Thoracic aorta (tissue), 2 donors: ENCODE measurements around the gene LITAF. TPM values are rescaled to one million over a fixed set of nuclear protein-coding genes. Genes with fewer than 3 reads are reported as not detected.

Source experiments
- ATAC-seq: fragments of 150-250 bp; one replicate; pipeline ENCODE4 v1.8.0; 2017; ENCODE audit warnings: low read depth; ENCODE audit not compliant: insufficient number of reproducible peaks, low FRiP score
- DNase-seq: peaks from one replicate; pipeline ENCODE4 v3.0.0-alpha.2; 2020; ENCODE audit warnings: low spot score
- H3K27ac ChIP-seq, 2 donors: fragments of 200-600 bp; sonication (generic); 1 replicate in 1 of 2; 2 replicates in 1 of 2; pipeline ENCODE4 v1.5.1; 2016; ENCODE audit warnings: mild to moderate bottlenecking in 2 of 2, moderate library complexity in 2 of 2
- H3K27me3 ChIP-seq: fragments of 200-600 bp; sonication (generic); replicated peaks from 2 replicates; pipeline ENCODE4 v1.6.0; 2016; ENCODE audit warnings: mild to moderate bottlenecking; ENCODE audit not compliant: insufficient read depth
- H3K36me3 ChIP-seq: fragments of 200-600 bp; sonication (generic); one replicate; pipeline ENCODE4 v1.5.1; 2016
- H3K4me1 ChIP-seq, 2 donors: fragments of 200-600 bp; sonication (generic); 1 replicate in 1 of 2; 2 replicates in 1 of 2; pipeline versions ENCODE4 v1.5.1 to v1.6.0; 2016; ENCODE audit warnings: low read depth in 2 of 2, mild to moderate bottlenecking in 1 of 2; ENCODE audit not compliant: control insufficient read depth in 1 of 2
- H3K4me3 ChIP-seq: fragments of 200-600 bp; sonication (generic); 2 replicates; pipeline ENCODE4 v1.5.1; 2016; ENCODE audit warnings: mild to moderate bottlenecking
- H3K9me3 ChIP-seq: fragments of 200-600 bp; sonication (generic); 2 replicates; pipeline ENCODE4 v1.5.1; 2016
- CTCF ChIP-seq: fragments of 200-600 bp; sonication (generic); IDR thresholded peaks from one replicate; pipeline ENCODE4 v1.5.1; 2019; ENCODE audit warnings: antibody characterized with exemption
- total RNA-seq, 2 donors: library from RNA; depleted of rRNA; stranded (reverse); fragments of >200 nt; gene quantifications; one replicate each; pipeline versions ENCODE4 v1.1.0 to v1.2.3, GENCODE V29; 2016

The LITAF gene
- total RNA-seq, 2 donors from 2014 or later: 124 to 146 TPM

- peak overlapping the region in 1 of 2 donors; percentile 23 for H3K27ac ChIP-seq
- no peak for ATAC-seq
- H3K27me3 ChIP-seq: no peaks in the 10 kb centered on the region
- H3K4me1 ChIP-seq: peaks cover 11 to 15% of the 10 kb centered on the region in 2 donors
- no peaks in the 10 kb centered on the region for H3K9me3 ChIP-seq
- TF ChIP-seq CTCF: no peak
- DNase-seq: no peak
- no peak overlapping the region for H3K4me3 ChIP-seq
- no peaks in the 10 kb centered on the region for H3K36me3 ChIP-seq
These were observed 43.5 kb upstream of the LITAF start for GRCh38 chr16:11630046-11630767.

GRCh38 chr16:11629071-11630030, 42.6 kb upstream of the LITAF start:
- Histone ChIP-seq H3K4me3 (no peak overlapping the region), H3K27ac (peak overlapping the region in 1 of 2 donors; percentile 23), H3K36me3 (no peaks in the 10 kb centered on the region), H3K9me3 (no peaks in the 10 kb centered on the region), H3K4me1 (peaks cover 11 to 15% of the 10 kb centered on the region in 2 donors), H3K27me3 (no peaks in the 10 kb centered on the region)
- no peak for TF ChIP-seq CTCF
- ATAC-seq (no peak), DNase-seq (no peak)

GRCh38 chr16:11627822-11628457, 41.2 kb upstream of the LITAF start:
- H3K4me1 ChIP-seq: peaks cover 9 to 10% of the 10 kb centered on the region in 2 donors
- no peak overlapping the region for H3K27ac ChIP-seq
- H3K9me3 ChIP-seq: no peaks in the 10 kb centered on the region
- no peak for ATAC-seq
- DNase-seq: no peak
- H3K27me3 ChIP-seq: no peaks in the 10 kb centered on the region
- no peaks in the 10 kb centered on the region for H3K36me3 ChIP-seq
- no peak overlapping the region for H3K4me3 ChIP-seq
- TF ChIP-seq CTCF: no peak

- ATAC-seq (no peak), DNase-seq (no peak)
- H3K36me3 ChIP-seq: no peaks in the 10 kb centered on the region
- H3K9me3 ChIP-seq: no peaks in the 10 kb centered on the region
- peaks cover 5 to 7% of the 10 kb centered on the region in 2 donors for H3K4me1 ChIP-seq
- no peak overlapping the region for H3K27ac ChIP-seq
- TF ChIP-seq CTCF: no peak
- H3K27me3 ChIP-seq: no peaks in the 10 kb centered on the region
- no peak overlapping the region for H3K4me3 ChIP-seq
These were observed 40.6 kb upstream of the LITAF start for GRCh38 chr16:11627292-11627663.
